GM19043 (cell line): Measurements from ENCODE around the gene TBC1D16.

ENCODE experiments used
- ATAC-seq: cut with Tn5 transposase; IDR thresholded peaks from one replicate; pipeline ENCODE4 v1.9.1; 2021; ENCODE audit warnings: low read depth; ENCODE audit not compliant: unreplicated experiment

Gene TBC1D16

GRCh38 chr17:79990051-79990592 is 45.5 kb downstream of the TBC1D16 start:
- ATAC-seq: no peak

GRCh38 chr17:79989106-79989835 is 46.4 kb downstream of the TBC1D16 start:
- ATAC-seq: no peak

GRCh38 chr17:79988185-79988971 is 47.3 kb downstream of the TBC1D16 start:
- no peak for ATAC-seq

- no peak for ATAC-seq
Measured at GRCh38 chr17:79987935-79988184, 47.8 kb downstream of the TBC1D16 start.

- no peak for ATAC-seq
Measured at GRCh38 chr17:79987187-79987934, 48.3 kb downstream of the TBC1D16 start.

GRCh38 chr17:79986411-79987186 is 49.1 kb downstream of the TBC1D16 start:
- no peak for ATAC-seq

- no peak for ATAC-seq
Measured at GRCh38 chr17:79985943-79986391, 49.7 kb downstream of the TBC1D16 start.

GRCh38 chr17:79985361-79985942 is 50.2 kb downstream of the TBC1D16 start:
- ATAC-seq: no peak

GRCh38 chr17:79984877-79985276 is 50.8 kb downstream of the TBC1D16 start:
- no peak for ATAC-seq

- ATAC-seq: no peak
Measured at GRCh38 chr17:79984045-79984840, 51.4 kb downstream of the TBC1D16 start.

- ATAC-seq: no peak
Measured at GRCh38 chr17:79983456-79983855, 52.2 kb downstream of the TBC1D16 start.

GRCh38 chr17:79982986-79983385 is 52.7 kb downstream of the TBC1D16 start:
- no peak for ATAC-seq

GRCh38 chr17:79981661-79982101 is 54.0 kb downstream of the TBC1D16 start:
- ATAC-seq: no peak

- no peak for ATAC-seq
Measured at GRCh38 chr17:79981090-79981489, 54.6 kb downstream of the TBC1D16 start.

GRCh38 chr17:79980246-79981043 is 55.2 kb downstream of the TBC1D16 start:
- no peak for ATAC-seq

GRCh38 chr17:79979816-79980215 is 55.9 kb downstream of the TBC1D16 start:
- no peak for ATAC-seq

GRCh38 chr17:79979221-79979741 is 56.4 kb downstream of the TBC1D16 start:
- no peak for ATAC-seq

- ATAC-seq: no peak
Measured at GRCh38 chr17:79978548-79978855, 57.2 kb downstream of the TBC1D16 start.
